ENCODE results near the gene PIP5K1C.

Gene PIP5K1C

GRCh38 chr19:3687774-3688706, 12.2 kb downstream of the PIP5K1C start:
- no peak overlapping the region for H3K4me3 ChIP-seq (replicated peaks; ENCODE audit: low read depth, low read length)
- no peak for DNase-seq (ENCODE audit: low read depth)
- TF ChIP-seq, protein P1, sequence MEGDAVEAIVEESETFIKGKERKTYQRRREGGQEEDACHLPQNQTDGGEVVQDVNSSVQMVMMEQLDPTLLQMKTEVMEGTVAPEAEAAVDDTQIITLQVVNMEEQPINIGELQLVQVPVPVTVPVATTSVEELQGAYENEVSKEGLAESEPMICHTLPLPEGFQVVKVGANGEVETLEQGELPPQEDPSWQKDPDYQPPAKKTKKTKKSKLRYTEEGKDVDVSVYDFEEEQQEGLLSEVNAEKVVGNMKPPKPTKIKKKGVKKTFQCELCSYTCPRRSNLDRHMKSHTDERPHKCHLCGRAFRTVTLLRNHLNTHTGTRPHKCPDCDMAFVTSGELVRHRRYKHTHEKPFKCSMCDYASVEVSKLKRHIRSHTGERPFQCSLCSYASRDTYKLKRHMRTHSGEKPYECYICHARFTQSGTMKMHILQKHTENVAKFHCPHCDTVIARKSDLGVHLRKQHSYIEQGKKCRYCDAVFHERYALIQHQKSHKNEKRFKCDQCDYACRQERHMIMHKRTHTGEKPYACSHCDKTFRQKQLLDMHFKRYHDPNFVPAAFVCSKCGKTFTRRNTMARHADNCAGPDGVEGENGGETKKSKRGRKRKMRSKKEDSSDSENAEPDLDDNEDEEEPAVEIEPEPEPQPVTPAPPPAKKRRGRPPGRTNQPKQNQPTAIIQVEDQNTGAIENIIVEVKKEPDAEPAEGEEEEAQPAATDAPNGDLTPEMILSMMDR (IDR thresholded peaks at IDR 0.05; ENCODE audit: low read length, missing control alignments): no peak

- no peak overlapping the region for H3K4me3 ChIP-seq (replicated peaks; ENCODE audit: low read depth, low read length)
- no peak for DNase-seq (ENCODE audit: low read depth)
- TF ChIP-seq, protein P1 (IDR thresholded peaks at IDR 0.05; ENCODE audit: low read length, missing control alignments): no peak
Measured at GRCh38 chr19:3687393-3687773, 12.9 kb downstream of the PIP5K1C start.

GRCh38 chr19:3684817-3685410, 15.4 kb downstream of the PIP5K1C start:
- H3K4me3 ChIP-seq (replicated peaks; ENCODE audit: low read depth, low read length): no peak overlapping the region
- TF ChIP-seq, protein P1 (IDR thresholded peaks at IDR 0.05; ENCODE audit: low read length, missing control alignments): no peak
- DNase-seq (ENCODE audit: low read depth): no peak

- TF ChIP-seq, protein P1 (IDR thresholded peaks at IDR 0.05; ENCODE audit: low read length, missing control alignments): no peak
- peak; percentile 77 for DNase-seq (ENCODE audit: low read depth)
- no peak overlapping the region for H3K4me3 ChIP-seq (replicated peaks; ENCODE audit: low read depth, low read length)
Measured at GRCh38 chr19:3684054-3684816, 16.0 kb downstream of the PIP5K1C start.

GRCh38 chr19:3683405-3684053, 16.7 kb downstream of the PIP5K1C start:
- no peak overlapping the region for H3K4me3 ChIP-seq (replicated peaks; ENCODE audit: low read depth, low read length)
- TF ChIP-seq, protein P1 (IDR thresholded peaks at IDR 0.05; ENCODE audit: low read length, missing control alignments): no peak
- peak; percentile 94 for DNase-seq (ENCODE audit: low read depth)

GRCh38 chr19:3682741-3683404, 17.4 kb downstream of the PIP5K1C start:
- TF ChIP-seq, protein P1 (IDR thresholded peaks at IDR 0.05; ENCODE audit: low read length, missing control alignments): no peak
- H3K4me3 ChIP-seq (replicated peaks; ENCODE audit: low read depth, low read length): no peak overlapping the region
- DNase-seq (ENCODE audit: low read depth): peak; percentile 86
